HG02870 (cell line): ENCODE measurements around the gene PATL1.
"Not testable (repeated sequence)": the region's sequence is repeated elsewhere in the genome, so short reads cannot be mapped to it uniquely, and the experiment has no call there.

Experiments used
- ATAC-seq: cut with Tn5 transposase; IDR thresholded peaks from one replicate; pipeline ENCODE4 v1.9.1; 2021; ENCODE audit warnings: mild to moderate bottlenecking, moderate library complexity; ENCODE audit not compliant: unreplicated experiment

Gene PATL1

GRCh38 chr11:59674291-59674690 lies 5.5 kb upstream of the PATL1 start:
- no peak for ATAC-seq

GRCh38 chr11:59673291-59673690 lies 4.5 kb upstream of the PATL1 start:
- ATAC-seq = no peak

- no peak for ATAC-seq
Observed at GRCh38 chr11:59671471-59671870, 2.6 kb upstream of the PATL1 start.

GRCh38 chr11:59669611-59670009 lies 773 bp upstream of the PATL1 start:
- peak; percentile 2 for ATAC-seq

- peak; percentile 22 for ATAC-seq
Observed at GRCh38 chr11:59668188-59668949, 468 bp downstream of the PATL1 start.

GRCh38 chr11:59667812-59668187 lies 1.0 kb downstream of the PATL1 start:
- ATAC-seq = no peak

GRCh38 chr11:59666969-59667368 lies 1.9 kb downstream of the PATL1 start:
- no peak for ATAC-seq

GRCh38 chr11:59660621-59661020 lies 8.2 kb downstream of the PATL1 start:
- ATAC-seq = no peak

GRCh38 chr11:59659981-59660380 lies 8.9 kb downstream of the PATL1 start:
- no peak for ATAC-seq

- ATAC-seq = no peak
Observed at GRCh38 chr11:59658036-59658435, 10.8 kb downstream of the PATL1 start.

GRCh38 chr11:59654893-59655292 lies 13.9 kb downstream of the PATL1 start:
- ATAC-seq = no peak

- ATAC-seq = no peak
Observed at GRCh38 chr11:59647245-59647980, 21.4 kb downstream of the PATL1 start.

- ATAC-seq = no peak
Observed at GRCh38 chr11:59644528-59644927, 24.3 kb downstream of the PATL1 start.

- ATAC-seq = no peak
Observed at GRCh38 chr11:59643390-59643789, 25.4 kb downstream of the PATL1 start.

GRCh38 chr11:59641156-59641555 lies 27.7 kb downstream of the PATL1 start:
- no peak for ATAC-seq

- no peak for ATAC-seq
Observed at GRCh38 chr11:59630493-59630892, 38.3 kb downstream of the PATL1 start.

GRCh38 chr11:59629996-59630395 lies 38.8 kb downstream of the PATL1 start:
- ATAC-seq = no peak

- not testable (repeated sequence) for ATAC-seq
Observed at GRCh38 chr11:59626969-59627368, 41.9 kb downstream of the PATL1 start.

GRCh38 chr11:59625703-59626102 lies 43.1 kb downstream of the PATL1 start:
- ATAC-seq = no peak

- no peak for ATAC-seq
Observed at GRCh38 chr11:59617876-59618275, 51.0 kb downstream of the PATL1 start.

GRCh38 chr11:59616396-59616982 lies 52.3 kb downstream of the PATL1 start:
- no peak for ATAC-seq
